Stimulated activated CD4-positive, alpha-beta T cell treated with anti-CD3 and anti-CD28 coated beads, Interleukin-15, amount 100 ng/mL, for 1 hour (primary cell): ENCODE results near the gene ARRB1.

Source experiments
- DNase-seq, 2 donors: peaks; one replicate each; pipeline ENCODE4 v3.0.0-alpha.2; 2020; ENCODE audit warnings: low read depth in 1 of 2, low spot score in 1 of 2

ARRB1 gene

GRCh38 chr11:75303544-75304224 is 47.8 kb downstream of the ARRB1 start:
- no peak for DNase-seq

- no peak for DNase-seq
Observed at GRCh38 chr11:75302371-75302770, 49.1 kb downstream of the ARRB1 start.

- DNase-seq, result no peak
Observed at GRCh38 chr11:75301601-75302345, 49.7 kb downstream of the ARRB1 start.

GRCh38 chr11:75301131-75301530 is 50.3 kb downstream of the ARRB1 start:
- no peak for DNase-seq

- DNase-seq, result no peak
Observed at GRCh38 chr11:75298976-75299260, 52.5 kb downstream of the ARRB1 start.

- DNase-seq, result no peak
Observed at GRCh38 chr11:75298191-75298975, 53.1 kb downstream of the ARRB1 start.

- DNase-seq, result no peak
Observed at GRCh38 chr11:75293903-75294302, 57.6 kb downstream of the ARRB1 start.

- no peak for DNase-seq
Observed at GRCh38 chr11:75292943-75293342, 58.5 kb downstream of the ARRB1 start.

GRCh38 chr11:75291741-75292140 is 59.7 kb downstream of the ARRB1 start:
- DNase-seq, result no peak

GRCh38 chr11:75289919-75290318 is 61.5 kb downstream of the ARRB1 start:
- no peak for DNase-seq

GRCh38 chr11:75289511-75289760 is 62.0 kb downstream of the ARRB1 start:
- DNase-seq, result no peak

- no peak for DNase-seq
Observed at GRCh38 chr11:75287579-75287978, 63.9 kb downstream of the ARRB1 start.

GRCh38 chr11:75286826-75287465 is 64.5 kb downstream of the ARRB1 start:
- no peak for DNase-seq

GRCh38 chr11:75285776-75286360 is 65.6 kb downstream of the ARRB1 start:
- DNase-seq, result no peak

GRCh38 chr11:75283391-75283931 is 68.0 kb downstream of the ARRB1 start:
- DNase-seq, result no peak

- DNase-seq, result no peak
Observed at GRCh38 chr11:75281469-75282095, 69.9 kb downstream of the ARRB1 start.

- no peak for DNase-seq
Observed at GRCh38 chr11:75280770-75281468, 70.5 kb downstream of the ARRB1 start.

GRCh38 chr11:75280227-75280701 is 71.2 kb downstream of the ARRB1 start:
- peak; percentile 54 to 57 for DNase-seq

- no peak for DNase-seq
Observed at GRCh38 chr11:75279273-75279672, 72.2 kb downstream of the ARRB1 start.
